GM19395 (cell line): ENCODE measurements around the gene BANF2.

Source experiments
- ATAC-seq: cut with Tn5 transposase; IDR thresholded peaks from one replicate; pipeline ENCODE4 v1.9.1; 2021; ENCODE audit warnings: mild to moderate bottlenecking, moderate library complexity; ENCODE audit not compliant: unreplicated experiment

BANF2 gene

GRCh38 chr20:17732907-17733521, 33.2 kb downstream of the BANF2 start:
- ATAC-seq, result no peak

- no peak for ATAC-seq
Observed at GRCh38 chr20:17733767-17734304, 34.1 kb downstream of the BANF2 start.

GRCh38 chr20:17734374-17734773, 34.6 kb downstream of the BANF2 start:
- ATAC-seq, result no peak

GRCh38 chr20:17735206-17735804, 35.5 kb downstream of the BANF2 start:
- no peak for ATAC-seq

GRCh38 chr20:17735959-17736621, 36.3 kb downstream of the BANF2 start:
- no peak for ATAC-seq

- no peak for ATAC-seq
Observed at GRCh38 chr20:17738154-17738553, 38.4 kb downstream of the BANF2 start.

- no peak for ATAC-seq
Observed at GRCh38 chr20:17741220-17741619, 41.5 kb downstream of the BANF2 start.

- no peak for ATAC-seq
Observed at GRCh38 chr20:17742731-17743130, 43.0 kb downstream of the BANF2 start.

- no peak for ATAC-seq
Observed at GRCh38 chr20:17743677-17744076, 43.9 kb downstream of the BANF2 start.

GRCh38 chr20:17747431-17747846, 47.7 kb downstream of the BANF2 start:
- no peak for ATAC-seq

- ATAC-seq, result no peak
Observed at GRCh38 chr20:17748279-17748678, 48.5 kb downstream of the BANF2 start.

GRCh38 chr20:17749626-17749977, 49.8 kb downstream of the BANF2 start:
- no peak for ATAC-seq

GRCh38 chr20:17749978-17750721, 50.4 kb downstream of the BANF2 start:
- ATAC-seq, result no peak

GRCh38 chr20:17750722-17751045, 50.9 kb downstream of the BANF2 start:
- ATAC-seq, result no peak

GRCh38 chr20:17751640-17752039, 51.9 kb downstream of the BANF2 start:
- ATAC-seq, result no peak

- ATAC-seq, result no peak
Observed at GRCh38 chr20:17752459-17752858, 52.7 kb downstream of the BANF2 start.

- no peak for ATAC-seq
Observed at GRCh38 chr20:17753516-17753915, 53.8 kb downstream of the BANF2 start.

- ATAC-seq, result no peak
Observed at GRCh38 chr20:17756529-17756928, 56.8 kb downstream of the BANF2 start.

GRCh38 chr20:17757496-17757895, 57.7 kb downstream of the BANF2 start:
- ATAC-seq, result no peak

GRCh38 chr20:17758010-17758409, 58.2 kb downstream of the BANF2 start:
- ATAC-seq, result no peak

- ATAC-seq, result no peak
Observed at GRCh38 chr20:17758512-17758911, 58.7 kb downstream of the BANF2 start.

- ATAC-seq, result no peak
Observed at GRCh38 chr20:17759449-17759848, 59.7 kb downstream of the BANF2 start.
